ENCODE data around the gene SELENOH. TPM values are rescaled to one million over a fixed set of nuclear protein-coding genes. Genes with fewer than 3 reads are reported as not detected.

The SELENOH gene
- total RNA-seq, 1 experiment from 2014 or later = 306 TPM

DNA sequence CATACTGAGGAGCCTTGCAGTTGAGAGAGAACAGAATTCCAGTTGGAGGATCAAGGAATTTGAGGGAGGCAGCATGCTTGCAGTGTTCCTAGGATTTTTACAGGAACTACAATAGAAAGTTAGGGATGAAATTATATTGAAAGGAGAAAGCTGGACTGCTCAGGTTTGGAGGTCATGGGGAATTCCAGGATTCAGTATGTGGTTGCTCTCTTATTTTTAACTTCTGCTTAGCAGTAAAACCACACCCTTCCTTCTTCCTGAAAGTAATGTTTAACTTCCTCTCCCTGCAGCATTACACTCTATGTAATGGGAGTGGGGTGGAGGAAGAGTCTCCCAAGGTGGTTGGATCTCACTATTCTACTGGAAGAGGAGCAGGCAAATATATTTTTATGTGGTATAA lies 51.6 kb downstream of the SELENOH start:
- H2AFZ ChIP-seq (ENCODE audit: low read length) = no peak overlapping the region
- peaks cover 12% of the 10 kb centered on the region for H3F3A ChIP-seq (ENCODE audit: low read length, unreplicated experiment)
- ATAC-seq = peak; percentile 98
- peak overlapping the region; percentile 72 for H3K9ac ChIP-seq (ENCODE audit: low read length)
- intact Hi-C loops (cut with micrococcal nuclease) = loop anchor here (1.0 kb wide), 2 partner anchors 14 to 81 kb away; partner anchors contain the start of genes MED19 and TMX2
- no peaks in the 10 kb centered on the region for H3K9me2 ChIP-seq (replicated peaks; ENCODE audit: low read length)
- ChIA-PET POLR2A (ENCODE audit: unreplicated experiment) (interaction anchor here (0.6 to 0.9 kb wide), 2 partner anchors 14 kb away, joined by 4 to 7 read pairs; no protein-coding TSS in a partner anchor), CTCF (no interaction called here)
- H4K20me1 ChIP-seq (ENCODE audit: low read length) = no peaks in the 10 kb centered on the region
- H3K4me2 ChIP-seq (ENCODE audit: low read length) = peak overlapping the region; percentile 73
- H3K4me3 ChIP-seq (ENCODE audit: low read length) = peak overlapping the region; percentile 37; the same call in 1 of the 2 replicates
- BruUV-seq (replicated peaks) = no TSS peak
- TF ChIP-seq, protein P1, sequence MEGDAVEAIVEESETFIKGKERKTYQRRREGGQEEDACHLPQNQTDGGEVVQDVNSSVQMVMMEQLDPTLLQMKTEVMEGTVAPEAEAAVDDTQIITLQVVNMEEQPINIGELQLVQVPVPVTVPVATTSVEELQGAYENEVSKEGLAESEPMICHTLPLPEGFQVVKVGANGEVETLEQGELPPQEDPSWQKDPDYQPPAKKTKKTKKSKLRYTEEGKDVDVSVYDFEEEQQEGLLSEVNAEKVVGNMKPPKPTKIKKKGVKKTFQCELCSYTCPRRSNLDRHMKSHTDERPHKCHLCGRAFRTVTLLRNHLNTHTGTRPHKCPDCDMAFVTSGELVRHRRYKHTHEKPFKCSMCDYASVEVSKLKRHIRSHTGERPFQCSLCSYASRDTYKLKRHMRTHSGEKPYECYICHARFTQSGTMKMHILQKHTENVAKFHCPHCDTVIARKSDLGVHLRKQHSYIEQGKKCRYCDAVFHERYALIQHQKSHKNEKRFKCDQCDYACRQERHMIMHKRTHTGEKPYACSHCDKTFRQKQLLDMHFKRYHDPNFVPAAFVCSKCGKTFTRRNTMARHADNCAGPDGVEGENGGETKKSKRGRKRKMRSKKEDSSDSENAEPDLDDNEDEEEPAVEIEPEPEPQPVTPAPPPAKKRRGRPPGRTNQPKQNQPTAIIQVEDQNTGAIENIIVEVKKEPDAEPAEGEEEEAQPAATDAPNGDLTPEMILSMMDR (conservative IDR thresholded peaks at IDR 0.05; ENCODE audit: low read depth, low read length) = no peak
- TF ChIP-seq EZH2 (IDR thresholded peaks at IDR 0.05; ENCODE audit: low read length, unreplicated experiment) = no peak
- TF ChIP-seq EZH2phosphoT487 (IDR thresholded peaks at IDR 0.05; ENCODE audit: borderline replicate concordance, low read length) = no peak
- DNase-seq = peak; percentile 80
- H3K79me2 ChIP-seq (ENCODE audit: low read length) = peaks cover 91% of the 10 kb centered on the region
- peaks cover 45% of the 10 kb centered on the region for H3K36me3 ChIP-seq (ENCODE audit: low read depth, low read length)
- H3K27ac ChIP-seq (ENCODE audit: low read length) = peak overlapping the region; percentile 95
- H3K27me3 ChIP-seq (ENCODE audit: low read length) = no peaks in the 10 kb centered on the region
- H3K9me3 ChIP-seq (ENCODE audit: low read length) = no peaks in the 10 kb centered on the region
- peaks cover 35% of the 10 kb centered on the region for H3K4me1 ChIP-seq (ENCODE audit: insufficient read depth, low read length)

Other genes with a start within 250 kb of the SELENOH start
- 7.4 and 12.4 TPM in 2 replicates for gene SLC43A1, start 225.8 kb upstream of the SELENOH start, total RNA-seq (2014; rRNA removed)
- 233 and 313 TPM in 2 replicates for gene TIMM10, start 210.7 kb upstream of the SELENOH start, total RNA-seq (2014; rRNA removed)
- not detected in 2 replicates for gene SMTNL1, start 203.9 kb upstream of the SELENOH start, total RNA-seq (2014; rRNA removed)
- gene UBE2L6, start 173.8 kb upstream of the SELENOH start, total RNA-seq (2014; rRNA removed) = 16.5 and 17.3 TPM in 2 replicates
- gene SERPING1, start 143.8 kb upstream of the SELENOH start, total RNA-seq (2014; rRNA removed) = not detected in 2 replicates
- not detected in 2 replicates for gene YPEL4, start 91.6 kb upstream of the SELENOH start, total RNA-seq (2014; rRNA removed)
- 23.0 and 28.4 TPM in 2 replicates for gene CLP1, start 83.7 kb upstream of the SELENOH start, total RNA-seq (2014; rRNA removed)
- gene ZDHHC5, start 73.4 kb upstream of the SELENOH start, total RNA-seq (2014; rRNA removed) = 86.7 and 102 TPM in 2 replicates
- gene MED19, start 29.3 kb upstream of the SELENOH start, total RNA-seq (2014; rRNA removed) = 41.8 and 42.3 TPM in 2 replicates
- 228 and 241 TPM in 2 replicates for gene TMX2, start 28.9 kb upstream of the SELENOH start, total RNA-seq (2014; rRNA removed)
- gene BTBD18, start 10.3 kb downstream of the SELENOH start, total RNA-seq (2014; rRNA removed) = not detected in 2 replicates
- gene CTNND1, start 20.3 kb downstream of the SELENOH start, total RNA-seq (2014; rRNA removed) = 117 and 121 TPM in 2 replicates

All from PC-3 (cell line).